ENCODE results near the gene CKAP5.

The CKAP5 gene

GRCh38 chr11:46761807-46762206 is 84.3 kb downstream of the CKAP5 start:
- no peak for TF ChIP-seq CTCF (IDR thresholded peaks at IDR 0.05; ENCODE audit: low read depth, low read length)
- no peak overlapping the region for H3K4me3 ChIP-seq (replicated peaks in 1 of 2; ENCODE audit: low read depth in 2 of 2, low read length in 2 of 2)
- no peak for DNase-seq (ENCODE audit: low read depth in 2 of 2)

GRCh38 chr11:46760429-46761128 is 85.5 kb downstream of the CKAP5 start:
- H3K4me3 ChIP-seq (replicated peaks in 1 of 2; ENCODE audit: low read depth in 2 of 2, low read length in 2 of 2) = no peak overlapping the region
- no peak for DNase-seq (ENCODE audit: low read depth in 2 of 2)
- no peak for TF ChIP-seq CTCF (IDR thresholded peaks at IDR 0.05; ENCODE audit: low read depth, low read length)

GRCh38 chr11:46759196-46759595 is 86.9 kb downstream of the CKAP5 start:
- H3K4me3 ChIP-seq (replicated peaks in 1 of 2; ENCODE audit: low read depth in 2 of 2, low read length in 2 of 2) = no peak overlapping the region
- DNase-seq (ENCODE audit: low read depth in 2 of 2) = no peak
- no peak for TF ChIP-seq CTCF (IDR thresholded peaks at IDR 0.05; ENCODE audit: low read depth, low read length)

GRCh38 chr11:46755962-46756361 is 90.1 kb downstream of the CKAP5 start:
- no peak overlapping the region for H3K4me3 ChIP-seq (replicated peaks in 1 of 2; ENCODE audit: low read depth in 2 of 2, low read length in 2 of 2)
- TF ChIP-seq CTCF (IDR thresholded peaks at IDR 0.05; ENCODE audit: low read depth, low read length) = no peak
- DNase-seq (ENCODE audit: low read depth in 2 of 2) = no peak

GRCh38 chr11:46747150-46747549 is 98.9 kb downstream of the CKAP5 start:
- no peak for DNase-seq (ENCODE audit: low read depth in 2 of 2)
- no peak overlapping the region for H3K4me3 ChIP-seq (replicated peaks in 1 of 2; ENCODE audit: low read depth in 2 of 2, low read length in 2 of 2)
- TF ChIP-seq CTCF (IDR thresholded peaks at IDR 0.05; ENCODE audit: low read depth, low read length) = no peak

GRCh38 chr11:46745995-46746394 is 100.1 kb downstream of the CKAP5 start:
- DNase-seq (ENCODE audit: low read depth in 2 of 2) = no peak
- TF ChIP-seq CTCF (IDR thresholded peaks at IDR 0.05; ENCODE audit: low read depth, low read length) = no peak

GRCh38 chr11:46745328-46745727 is 100.8 kb downstream of the CKAP5 start:
- no peak for DNase-seq (ENCODE audit: low read depth in 2 of 2)
- no peak for TF ChIP-seq CTCF (IDR thresholded peaks at IDR 0.05; ENCODE audit: low read depth, low read length)
- no peak overlapping the region for H3K4me3 ChIP-seq (replicated peaks in 1 of 2; ENCODE audit: low read depth in 2 of 2, low read length in 2 of 2)

More at GRCh38 chr11:46745995-46746394, 100.1 kb downstream of the CKAP5 start:
- H3K4me3 ChIP-seq (replicated peaks in 1 of 2; ENCODE audit: low read depth in 2 of 2, low read length in 2 of 2) = no peak overlapping the region
